ENCODE measurements around the gene KCNJ9. TPM values are rescaled to one million over a fixed set of nuclear protein-coding genes. Genes with fewer than 3 reads are reported as not detected.

KCNJ9 gene
- total RNA-seq, 1 experiment from 2014 or later = 0.09 TPM

GRCh38 chr1:160133990-160134770 lies 52.8 kb downstream of the KCNJ9 start:
- Mint-ChIP-seq H3K27me3 (ENCODE audit: low read depth) (no peaks in the 10 kb centered on the region), H3K36me3 (peaks cover 24% of the 10 kb centered on the region), H3K4me1 (peaks cover 5% of the 10 kb centered on the region; the same call in 1 of the 2 replicates), H3K9me3 (no peaks in the 10 kb centered on the region), H3K27ac (no peak overlapping the region), H3K4me3 (no peak overlapping the region)
- CTCF ChIA-PET = interaction anchor here (1.4 to 1.5 kb wide), 3 partner anchors 49 to 118 kb away, joined by 4 to 6 read pairs (median 5); no protein-coding TSS in a partner anchor
- ATAC-seq = no peak
- DNase-seq (ENCODE audit: low spot score) = no peak
- no peak for TF ChIP-seq CREM (CRISPR knock-in tag; IDR thresholded peaks at IDR 0.05)
- no peak for TF ChIP-seq NFATC4 (CRISPR knock-in tag; IDR thresholded peaks at IDR 0.05)
- no peak for TF ChIP-seq ARID4B (CRISPR knock-in tag; IDR thresholded peaks at IDR 0.05; ENCODE audit: borderline replicate concordance)
- no peak for TF ChIP-seq AR (CRISPR knock-in tag; IDR thresholded peaks at IDR 0.05)
- no peak for TF ChIP-seq NR2C2 (CRISPR knock-in tag; IDR thresholded peaks at IDR 0.05)
- no peak for TF ChIP-seq SMAD4 (CRISPR knock-in tag; IDR thresholded peaks at IDR 0.05)
- TF ChIP-seq ATF1 (CRISPR knock-in tag; IDR thresholded peaks at IDR 0.05) = no peak
- TF ChIP-seq SOX15 (CRISPR knock-in tag; IDR thresholded peaks at IDR 0.05) = no peak
- TF ChIP-seq HMGA2 (CRISPR knock-in tag; IDR thresholded peaks at IDR 0.05) = no peak
- TF ChIP-seq ZNF532 (CRISPR knock-in tag; IDR thresholded peaks at IDR 0.05; ENCODE audit: borderline replicate concordance) = no peak
- TF ChIP-seq CREB1 (CRISPR knock-in tag; IDR thresholded peaks at IDR 0.05) = no peak
- no peak for TF ChIP-seq TCF7 (CRISPR knock-in tag; IDR thresholded peaks at IDR 0.05; ENCODE audit: low read depth)
- TF ChIP-seq GRHL2 (CRISPR knock-in tag; IDR thresholded peaks at IDR 0.05; ENCODE audit: insufficient replicate concordance, severe bottlenecking) = no peak
- TF ChIP-seq TEAD1 (CRISPR knock-in tag; IDR thresholded peaks at IDR 0.05) = no peak
- TF ChIP-seq E2F1 (CRISPR knock-in tag; IDR thresholded peaks at IDR 0.05) = no peak
- no peak for TF ChIP-seq CBFB (CRISPR knock-in tag; IDR thresholded peaks at IDR 0.05; ENCODE audit: low read depth)
- TF ChIP-seq ERG (CRISPR knock-in tag; IDR thresholded peaks at IDR 0.05) = no peak
- no peak for TF ChIP-seq IRF2 (CRISPR knock-in tag; IDR thresholded peaks at IDR 0.05; ENCODE audit: borderline replicate concordance, low read depth)
- TF ChIP-seq ATF6 (CRISPR knock-in tag; IDR thresholded peaks at IDR 0.05) = no peak
- POLR2A ChIA-PET = no interaction called here
